ENCODE measurements around the gene MIA3.
A peak's percentile ranks its signal among the peaks of the same experiment; 100 is the strongest.

MIA3 gene

DNA sequence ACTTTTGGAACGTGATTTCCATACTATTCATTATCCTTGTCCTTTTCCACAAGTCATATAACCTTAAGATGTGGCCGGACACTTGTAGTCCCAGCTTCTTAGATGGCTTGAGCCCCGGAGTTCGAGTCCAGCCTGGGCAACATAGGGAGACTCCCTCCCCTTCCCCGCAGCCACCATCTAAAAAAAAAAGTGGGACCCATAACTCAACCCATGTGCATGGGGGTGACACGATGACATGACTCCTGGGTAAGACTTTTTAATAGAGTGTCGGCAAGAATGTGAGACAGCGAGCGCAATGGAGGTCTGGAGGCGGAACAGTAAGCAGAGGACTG, 25.7 kb downstream of the MIA3 start:
- H3K4me3 ChIP-seq (ENCODE audit: control insufficient read depth, low read depth, low read length), result peak overlapping the region; percentile 92
- peak; percentile 47 for DNase-seq (ENCODE audit: low read depth)
- no peak for TF ChIP-seq CTCF (conservative IDR thresholded peaks at IDR 0.05; ENCODE audit: control insufficient read depth, insufficient read depth, low read depth, low read length)

- peak overlapping the region; percentile 92 for H3K4me3 ChIP-seq (ENCODE audit: control insufficient read depth, low read depth, low read length)
- no peak for TF ChIP-seq CTCF (conservative IDR thresholded peaks at IDR 0.05; ENCODE audit: control insufficient read depth, insufficient read depth, low read depth, low read length)
- DNase-seq (ENCODE audit: low read depth), result peak; percentile 98
Measured at GRCh38 chr1:222643938-222644635, 26.2 kb downstream of the MIA3 start.

GRCh38 chr1:222644636-222644980, 26.7 kb downstream of the MIA3 start:
- peak; percentile 18 for DNase-seq (ENCODE audit: low read depth)
- TF ChIP-seq CTCF (conservative IDR thresholded peaks at IDR 0.05; ENCODE audit: control insufficient read depth, insufficient read depth, low read depth, low read length), result no peak
- peak overlapping the region; percentile 92 for H3K4me3 ChIP-seq (ENCODE audit: control insufficient read depth, low read depth, low read length)

GRCh38 chr1:222652676-222653075, 34.8 kb downstream of the MIA3 start:
- DNase-seq (ENCODE audit: low read depth), result no peak
- TF ChIP-seq CTCF (conservative IDR thresholded peaks at IDR 0.05; ENCODE audit: control insufficient read depth, insufficient read depth, low read depth, low read length), result no peak
- no peak overlapping the region for H3K4me3 ChIP-seq (ENCODE audit: control insufficient read depth, low read depth, low read length)

GRCh38 chr1:222653178-222653827, 35.4 kb downstream of the MIA3 start:
- DNase-seq (ENCODE audit: low read depth), result no peak
- H3K4me3 ChIP-seq (ENCODE audit: control insufficient read depth, low read depth, low read length), result no peak overlapping the region
- TF ChIP-seq CTCF (conservative IDR thresholded peaks at IDR 0.05; ENCODE audit: control insufficient read depth, insufficient read depth, low read depth, low read length), result no peak

GRCh38 chr1:222654849-222655248, 37.0 kb downstream of the MIA3 start:
- peak; percentile 49 for DNase-seq (ENCODE audit: low read depth)
- peak; percentile 1 for TF ChIP-seq CTCF (conservative IDR thresholded peaks at IDR 0.05; ENCODE audit: control insufficient read depth, insufficient read depth, low read depth, low read length)
- no peak overlapping the region for H3K4me3 ChIP-seq (ENCODE audit: control insufficient read depth, low read depth, low read length)

Data from fibroblast of mammary gland (primary cell).